ENCODE measurements around the gene KRT76. TPM values are rescaled to one million over a fixed set of nuclear protein-coding genes. Genes with fewer than 3 reads are reported as not detected.

The KRT76 gene
- total RNA-seq, 1 experiment from 2014 or later = not detected

GRCh38 chr12:52730383-52730782 is 46.8 kb downstream of the KRT76 start:
- Histone ChIP-seq H3K27me3 (ENCODE audit: insufficient read depth, low read length) (no peaks in the 10 kb centered on the region; the same call in 1 of the 2 replicates), H4K5ac (ENCODE audit: insufficient read length, low read depth, low read length) (no peak overlapping the region), H3K4me2 (ENCODE audit: insufficient read depth, insufficient read length, low read length) (no peak overlapping the region), H4K8ac (replicated peaks; ENCODE audit: insufficient read length, low read depth, low read length) (no peak overlapping the region), H3K14ac (ENCODE audit: insufficient read depth, low read length) (no peak overlapping the region), H2BK15ac (ENCODE audit: low read depth, low read length) (no peak overlapping the region), H2BK20ac (ENCODE audit: low read depth, low read length, poor library complexity, severe bottlenecking) (no peak overlapping the region), H3K23me2 (ENCODE audit: insufficient read length, low read depth, low read length, poor library complexity, severe bottlenecking) (no peaks in the 10 kb centered on the region), H3K9ac (ENCODE audit: extremely low read depth, insufficient read length, low read length) (no peak overlapping the region), H2BK120ac (ENCODE audit: low read depth, low read length, poor library complexity, severe bottlenecking) (no peak overlapping the region), H4K20me1 (ENCODE audit: control insufficient read depth, insufficient read depth, insufficient read length) (no peaks in the 10 kb centered on the region), H3K4ac (ENCODE audit: low read depth, low read length) (no peak overlapping the region), H2BK12ac (ENCODE audit: insufficient read length, low read depth, low read length) (no peak overlapping the region), H3T11ph (ENCODE audit: low read length) (no peak overlapping the region), H3K56ac (ENCODE audit: insufficient read length, low read depth, low read length) (no peak overlapping the region), H3K79me1 (ENCODE audit: insufficient read depth, low read depth, low read length, poor library complexity, severe bottlenecking) (no peaks in the 10 kb centered on the region), H2AFZ (ENCODE audit: low read length) (no peak overlapping the region), H3K9me3 (ENCODE audit: control insufficient read depth, low read depth, low read length) (no peaks in the 10 kb centered on the region), H3K18ac (ENCODE audit: insufficient read length, low read depth, low read length) (no peak overlapping the region), H4K91ac (ENCODE audit: insufficient read length, low read depth, low read length) (no peak overlapping the region), H3K27ac (ENCODE audit: insufficient read length, low read depth, low read length) (no peak overlapping the region), H2BK5ac (ENCODE audit: insufficient read length, low read length) (no peak overlapping the region), H3K79me2 (ENCODE audit: insufficient read depth, low read length) (no peaks in the 10 kb centered on the region), H3K23ac (ENCODE audit: insufficient read length, low read depth, low read length) (no peak overlapping the region), H3K4me1 (ENCODE audit: insufficient read depth, low read length) (no peaks in the 10 kb centered on the region), H2AK5ac (ENCODE audit: insufficient read length, low read length) (no peak overlapping the region)
- Mint-ChIP-seq H3K9me3 (peaks cover 0 to 11% of the 10 kb centered on the region in 2 experiments; a peak in 3 of 5 replicates), H3K27ac (no peak overlapping the region), H3K36me3 (ENCODE audit: insufficient read depth in 1 of 3, low read depth in 3 of 3) (no peaks in the 10 kb centered on the region), H3K4me1 (no peaks in the 10 kb centered on the region), H3K4me3 (no peak overlapping the region), H3K27me3 (ENCODE audit: low read depth) (peaks cover 62% of the 10 kb centered on the region)
- no peak for DNase-seq
- TF ChIP-seq, protein P1, sequence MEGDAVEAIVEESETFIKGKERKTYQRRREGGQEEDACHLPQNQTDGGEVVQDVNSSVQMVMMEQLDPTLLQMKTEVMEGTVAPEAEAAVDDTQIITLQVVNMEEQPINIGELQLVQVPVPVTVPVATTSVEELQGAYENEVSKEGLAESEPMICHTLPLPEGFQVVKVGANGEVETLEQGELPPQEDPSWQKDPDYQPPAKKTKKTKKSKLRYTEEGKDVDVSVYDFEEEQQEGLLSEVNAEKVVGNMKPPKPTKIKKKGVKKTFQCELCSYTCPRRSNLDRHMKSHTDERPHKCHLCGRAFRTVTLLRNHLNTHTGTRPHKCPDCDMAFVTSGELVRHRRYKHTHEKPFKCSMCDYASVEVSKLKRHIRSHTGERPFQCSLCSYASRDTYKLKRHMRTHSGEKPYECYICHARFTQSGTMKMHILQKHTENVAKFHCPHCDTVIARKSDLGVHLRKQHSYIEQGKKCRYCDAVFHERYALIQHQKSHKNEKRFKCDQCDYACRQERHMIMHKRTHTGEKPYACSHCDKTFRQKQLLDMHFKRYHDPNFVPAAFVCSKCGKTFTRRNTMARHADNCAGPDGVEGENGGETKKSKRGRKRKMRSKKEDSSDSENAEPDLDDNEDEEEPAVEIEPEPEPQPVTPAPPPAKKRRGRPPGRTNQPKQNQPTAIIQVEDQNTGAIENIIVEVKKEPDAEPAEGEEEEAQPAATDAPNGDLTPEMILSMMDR (conservative IDR thresholded peaks at IDR 0.05) = no peak
- WGBS (ENCODE audit: extremely low coverage, insufficient read length, low lambda C conversion rate) = no CpG with 5 or more reads among the region's 13 CpGs

Measured in H9 (cell line).